ENCODE results near the gene ANK2.

ANK2 gene

DNA sequence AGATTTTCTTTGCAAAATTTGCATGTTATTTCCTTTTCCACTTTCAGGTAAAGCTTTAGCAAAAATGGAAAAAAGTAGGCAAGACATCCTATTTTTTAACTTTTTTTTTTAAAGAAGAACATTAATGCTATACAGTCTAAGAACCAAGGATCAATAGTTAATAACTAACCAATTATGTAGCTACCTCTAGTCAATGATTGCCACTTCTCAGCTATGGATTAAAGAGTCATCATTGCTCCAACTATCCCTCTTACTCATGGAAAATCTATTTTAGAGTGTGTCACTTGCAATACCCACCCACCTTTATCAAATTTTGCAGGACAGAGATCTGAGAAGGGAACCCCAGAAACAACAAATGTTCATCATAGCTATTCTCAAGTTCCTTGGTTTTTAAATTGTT lies 223.1 kb downstream of the ANK2 start:
- Mint-ChIP-seq H3K9me3 (peaks cover 4% of the 10 kb centered on the region), H3K36me3 (ENCODE audit: low read depth) (peaks cover 14% of the 10 kb centered on the region), H3K4me1 (peaks cover 26% of the 10 kb centered on the region), H3K27me3 (ENCODE audit: low read depth) (no peaks in the 10 kb centered on the region), H3K27ac (peak overlapping the region; percentile 61 to 97 (median 84)), H3K4me3 (no peak overlapping the region)
- TF ChIP-seq, protein P1, sequence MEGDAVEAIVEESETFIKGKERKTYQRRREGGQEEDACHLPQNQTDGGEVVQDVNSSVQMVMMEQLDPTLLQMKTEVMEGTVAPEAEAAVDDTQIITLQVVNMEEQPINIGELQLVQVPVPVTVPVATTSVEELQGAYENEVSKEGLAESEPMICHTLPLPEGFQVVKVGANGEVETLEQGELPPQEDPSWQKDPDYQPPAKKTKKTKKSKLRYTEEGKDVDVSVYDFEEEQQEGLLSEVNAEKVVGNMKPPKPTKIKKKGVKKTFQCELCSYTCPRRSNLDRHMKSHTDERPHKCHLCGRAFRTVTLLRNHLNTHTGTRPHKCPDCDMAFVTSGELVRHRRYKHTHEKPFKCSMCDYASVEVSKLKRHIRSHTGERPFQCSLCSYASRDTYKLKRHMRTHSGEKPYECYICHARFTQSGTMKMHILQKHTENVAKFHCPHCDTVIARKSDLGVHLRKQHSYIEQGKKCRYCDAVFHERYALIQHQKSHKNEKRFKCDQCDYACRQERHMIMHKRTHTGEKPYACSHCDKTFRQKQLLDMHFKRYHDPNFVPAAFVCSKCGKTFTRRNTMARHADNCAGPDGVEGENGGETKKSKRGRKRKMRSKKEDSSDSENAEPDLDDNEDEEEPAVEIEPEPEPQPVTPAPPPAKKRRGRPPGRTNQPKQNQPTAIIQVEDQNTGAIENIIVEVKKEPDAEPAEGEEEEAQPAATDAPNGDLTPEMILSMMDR (IDR thresholded peaks at IDR 0.05; ENCODE audit: unreplicated experiment in 3 of 3), result no peak

DNA sequence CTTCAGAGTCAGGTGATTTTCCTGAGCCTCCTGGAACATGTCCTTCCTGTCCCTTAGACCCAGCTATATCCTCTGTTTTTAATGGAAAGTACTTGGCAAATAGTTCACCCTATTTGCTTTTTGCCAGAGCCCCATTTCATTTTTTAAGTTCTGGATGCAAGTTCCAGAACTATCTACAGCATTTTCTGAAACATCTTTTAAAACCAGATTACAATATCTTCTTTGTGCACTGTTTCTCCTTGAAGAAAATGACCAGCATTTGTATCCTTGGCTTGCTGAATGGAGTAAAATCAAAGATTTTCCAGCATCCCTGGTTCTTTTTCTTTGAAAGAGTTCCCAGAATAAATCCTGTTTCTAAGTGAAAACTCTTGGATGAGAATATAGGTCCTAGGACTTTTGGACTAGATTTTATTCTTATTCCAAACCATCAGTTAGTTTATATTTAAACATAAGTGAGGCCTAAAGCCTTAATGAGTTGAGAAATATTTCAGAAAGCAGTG lies 224.3 kb downstream of the ANK2 start:
- Mint-ChIP-seq H3K27ac (peak overlapping the region; percentile 58 to 97 (median 61)), H3K36me3 (ENCODE audit: low read depth) (peaks cover 3% of the 10 kb centered on the region), H3K4me3 (no peak overlapping the region), H3K9me3 (no peaks in the 10 kb centered on the region), H3K4me1 (peaks cover 26% of the 10 kb centered on the region), H3K27me3 (ENCODE audit: low read depth) (no peaks in the 10 kb centered on the region)
- TF ChIP-seq, protein P1 (IDR thresholded peaks at IDR 0.05; ENCODE audit: unreplicated experiment in 3 of 3), result no peak

DNA sequence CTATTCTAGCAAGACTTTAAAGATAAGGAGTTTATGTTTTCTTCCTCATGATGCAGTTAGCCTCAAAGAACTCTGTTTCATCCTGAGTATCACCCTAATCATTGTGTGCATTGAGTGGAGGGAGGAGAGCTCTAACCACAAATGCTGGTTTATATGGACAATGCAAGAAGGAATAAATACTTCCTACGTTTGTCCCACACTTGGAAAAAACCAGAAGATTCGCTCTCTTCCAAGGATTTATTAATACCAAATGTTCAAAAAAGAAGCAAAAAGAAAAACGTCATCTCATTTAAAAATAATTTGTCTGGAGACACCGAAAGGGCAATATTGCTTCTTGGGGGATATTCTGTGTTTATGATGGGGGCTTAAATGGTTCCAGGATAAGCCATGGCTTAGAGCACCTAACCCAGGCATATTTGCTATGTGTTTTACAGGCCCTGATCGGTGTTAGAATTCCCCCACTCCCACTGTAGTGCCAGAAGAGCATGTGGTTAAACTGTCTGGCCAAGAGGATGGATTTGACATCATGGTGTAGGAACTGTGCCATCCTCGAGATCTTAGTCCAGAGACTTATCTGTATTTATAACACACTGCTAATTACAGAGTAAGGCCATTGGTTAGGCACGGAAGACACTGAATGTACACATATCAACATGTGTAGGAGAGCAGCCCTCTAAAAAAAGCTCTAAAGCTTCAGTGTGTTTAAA lies 227.2 kb downstream of the ANK2 start:
- H3K27ac Mint-ChIP-seq, result peak overlapping the region; percentile 56 to 91 (median 57)
- TF ChIP-seq, protein P1 (IDR thresholded peaks at IDR 0.05; ENCODE audit: unreplicated experiment in 3 of 3), result no peak
- H3K9me3 Mint-ChIP-seq, result no peaks in the 10 kb centered on the region
- peaks cover 26% of the 10 kb centered on the region for H3K4me1 Mint-ChIP-seq
- H3K27me3 Mint-ChIP-seq (ENCODE audit: low read depth), result no peaks in the 10 kb centered on the region
- no peaks in the 10 kb centered on the region for H3K36me3 Mint-ChIP-seq (ENCODE audit: low read depth)
- no peak overlapping the region for H3K4me3 Mint-ChIP-seq

DNA sequence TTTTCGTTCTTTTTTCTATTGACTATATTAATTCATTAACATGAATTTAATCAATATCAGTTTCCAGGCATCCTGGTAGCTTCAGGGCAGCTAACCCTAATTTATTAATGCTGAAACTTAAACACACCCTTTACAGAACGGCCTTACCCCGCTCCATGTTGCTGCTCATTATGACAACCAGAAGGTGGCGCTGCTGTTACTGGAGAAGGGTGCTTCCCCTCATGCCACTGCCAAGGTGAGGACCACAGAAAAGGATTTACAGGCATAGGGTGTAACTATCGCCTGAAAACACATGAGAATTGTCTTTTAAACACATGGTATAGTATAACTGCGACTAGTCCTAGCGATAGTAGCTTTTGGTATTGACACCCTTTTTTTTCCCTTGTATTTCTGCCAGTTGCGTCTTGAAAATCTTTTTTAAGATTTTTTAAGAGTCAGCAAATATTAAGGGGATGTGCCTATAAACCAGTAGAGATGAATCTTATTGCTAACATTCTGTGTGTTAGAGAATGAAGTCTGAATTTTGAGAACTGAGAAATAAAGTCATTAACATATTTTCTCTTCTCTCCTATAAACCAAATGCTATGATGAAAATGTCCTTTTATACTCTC lies 229.0 kb downstream of the ANK2 start:
- Mint-ChIP-seq H3K4me1 (peaks cover 14% of the 10 kb centered on the region), H3K27me3 (ENCODE audit: low read depth) (no peaks in the 10 kb centered on the region), H3K4me3 (no peak overlapping the region), H3K27ac (peak overlapping the region in 1 of 3 experiments; percentile 91), H3K9me3 (no peaks in the 10 kb centered on the region), H3K36me3 (ENCODE audit: low read depth) (no peaks in the 10 kb centered on the region)
- TF ChIP-seq, protein P1 (IDR thresholded peaks at IDR 0.05; ENCODE audit: unreplicated experiment in 3 of 3), result peak; percentile 73 to 78 (median 78)

DNA sequence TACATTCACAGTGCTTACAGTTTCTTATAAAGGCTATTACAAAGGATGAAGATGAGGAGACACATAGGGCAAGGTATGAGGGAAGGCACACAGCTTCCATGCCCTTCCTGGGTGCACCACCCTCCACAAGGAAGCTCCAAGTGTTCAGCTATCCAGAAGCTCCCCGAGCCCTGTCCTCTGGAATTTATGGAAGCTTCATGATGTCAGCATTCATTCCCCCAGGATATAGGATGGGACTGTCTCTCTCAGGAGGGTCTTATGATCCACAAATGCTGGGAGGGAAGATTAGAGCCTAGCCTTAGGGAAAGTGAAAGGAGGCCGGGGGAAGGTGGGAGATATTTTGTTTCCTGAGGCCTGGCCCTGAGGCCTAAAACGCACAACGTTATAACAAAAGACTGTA lies 236.0 kb downstream of the ANK2 start:
- H3K27ac Mint-ChIP-seq, result no peak overlapping the region
- TF ChIP-seq, protein P1 (IDR thresholded peaks at IDR 0.05; ENCODE audit: unreplicated experiment in 3 of 3), result no peak
- H3K4me1 Mint-ChIP-seq, result peaks cover 10% of the 10 kb centered on the region
- no peaks in the 10 kb centered on the region for H3K9me3 Mint-ChIP-seq
- no peak overlapping the region for H3K4me3 Mint-ChIP-seq
- no peaks in the 10 kb centered on the region for H3K27me3 Mint-ChIP-seq (ENCODE audit: low read depth)
- peaks cover 4% of the 10 kb centered on the region for H3K36me3 Mint-ChIP-seq (ENCODE audit: low read depth)
